ENCODE data around the gene PRPF40A. TPM values are rescaled to one million over a fixed set of nuclear protein-coding genes. Genes with fewer than 3 reads are reported as not detected.

The PRPF40A gene
- total and polyA plus RNA-seq, 2 donors (not counting 1 experiment from before 2014, with no cell fraction given) = 91.7 to 105 TPM

DNA sequence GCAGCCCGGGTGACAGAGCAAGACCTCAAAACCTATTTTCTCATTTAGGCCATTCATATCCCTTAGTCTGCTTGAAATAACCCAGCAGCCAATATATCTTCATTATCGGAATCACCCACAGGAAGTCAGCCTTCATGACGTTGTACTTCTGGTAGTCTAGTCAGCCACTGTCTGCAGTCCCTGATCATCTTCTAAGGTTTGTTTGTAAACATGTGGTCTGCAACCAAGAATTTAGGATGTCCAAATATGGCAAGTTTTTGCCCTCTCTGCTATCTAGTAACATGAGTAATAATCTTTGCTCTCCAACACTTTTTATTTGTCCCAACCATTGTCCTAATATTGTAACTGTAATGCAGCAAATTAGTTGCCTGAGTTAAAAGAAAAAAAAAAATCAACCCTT, 92.5 kb downstream of the PRPF40A start:
- no peaks in the 10 kb centered on the region for H3K27me3 ChIP-seq (ENCODE audit: control insufficient read depth, insufficient read depth, low read length)

DNA sequence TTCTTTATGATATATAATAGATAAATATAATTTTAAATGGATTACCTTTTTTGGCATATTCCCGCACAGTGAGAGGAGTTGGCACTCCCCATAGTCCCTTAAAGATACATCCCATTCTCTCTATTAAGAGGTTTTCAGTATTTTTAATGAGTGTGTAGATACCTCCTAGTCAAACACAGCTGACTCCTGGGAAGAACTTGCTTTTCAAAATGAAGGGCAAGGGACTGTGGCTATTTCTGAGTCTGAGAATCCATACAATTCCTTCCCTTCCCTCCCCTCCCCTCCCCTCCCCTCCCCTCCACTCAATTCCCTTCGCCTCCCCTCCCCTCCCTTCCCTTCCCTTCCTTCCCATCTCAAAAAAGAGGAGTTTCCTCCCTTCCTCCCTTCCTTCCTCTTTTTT, 93.5 kb downstream of the PRPF40A start:
- H3K27me3 ChIP-seq (ENCODE audit: control insufficient read depth, insufficient read depth, low read length) = no peaks in the 10 kb centered on the region
- no peak for TF ChIP-seq EZH2 (IDR thresholded peaks at IDR 0.05; ENCODE audit: low read length, missing control alignments)
- TF ChIP-seq, protein P1, sequence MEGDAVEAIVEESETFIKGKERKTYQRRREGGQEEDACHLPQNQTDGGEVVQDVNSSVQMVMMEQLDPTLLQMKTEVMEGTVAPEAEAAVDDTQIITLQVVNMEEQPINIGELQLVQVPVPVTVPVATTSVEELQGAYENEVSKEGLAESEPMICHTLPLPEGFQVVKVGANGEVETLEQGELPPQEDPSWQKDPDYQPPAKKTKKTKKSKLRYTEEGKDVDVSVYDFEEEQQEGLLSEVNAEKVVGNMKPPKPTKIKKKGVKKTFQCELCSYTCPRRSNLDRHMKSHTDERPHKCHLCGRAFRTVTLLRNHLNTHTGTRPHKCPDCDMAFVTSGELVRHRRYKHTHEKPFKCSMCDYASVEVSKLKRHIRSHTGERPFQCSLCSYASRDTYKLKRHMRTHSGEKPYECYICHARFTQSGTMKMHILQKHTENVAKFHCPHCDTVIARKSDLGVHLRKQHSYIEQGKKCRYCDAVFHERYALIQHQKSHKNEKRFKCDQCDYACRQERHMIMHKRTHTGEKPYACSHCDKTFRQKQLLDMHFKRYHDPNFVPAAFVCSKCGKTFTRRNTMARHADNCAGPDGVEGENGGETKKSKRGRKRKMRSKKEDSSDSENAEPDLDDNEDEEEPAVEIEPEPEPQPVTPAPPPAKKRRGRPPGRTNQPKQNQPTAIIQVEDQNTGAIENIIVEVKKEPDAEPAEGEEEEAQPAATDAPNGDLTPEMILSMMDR (conservative IDR thresholded peaks at IDR 0.05 in 1 of 2, IDR thresholded peaks at IDR 0.05 in 1 of 2; ENCODE audit: low read depth in 1 of 2, low read length in 2 of 2) = no peak
- no peaks in the 10 kb centered on the region for H4K20me1 ChIP-seq (ENCODE audit: control insufficient read depth, extremely low read depth, insufficient read depth, low read length)
- H3K4me2 ChIP-seq (ENCODE audit: extremely low read depth, insufficient read depth, low read length) = no peak overlapping the region
- H3K4me3 ChIP-seq (replicated peaks in 1 of 4; ENCODE audit: control extremely low read depth in 1 of 4, insufficient read depth in 1 of 4, low read depth in 3 of 4, low read length in 4 of 4) = no peak overlapping the region
- H2AFZ ChIP-seq (ENCODE audit: low read length) = no peak overlapping the region
- H3K27ac ChIP-seq (ENCODE audit: insufficient read depth, low read length) = no peak overlapping the region
- H3K9me3 ChIP-seq (ENCODE audit: control insufficient read depth, insufficient read depth, low read depth, low read length) = no peaks in the 10 kb centered on the region
- DNase-seq (ENCODE audit: low read depth in 2 of 2) = no peak
- no peak overlapping the region for H3K9ac ChIP-seq (ENCODE audit: insufficient read depth, low read length)
- H3K79me2 ChIP-seq (ENCODE audit: control insufficient read depth, insufficient read depth, low read length) = no peaks in the 10 kb centered on the region
- H3K36me3 ChIP-seq (ENCODE audit: control insufficient read depth, insufficient read depth, low read length) = peaks cover 4% of the 10 kb centered on the region
- no peaks in the 10 kb centered on the region for H3K4me1 ChIP-seq (ENCODE audit: control insufficient read depth, extremely low read depth, insufficient read depth, low read length)

More for the DNA sequence above, 92.5 kb downstream of the PRPF40A start:
- H4K20me1 ChIP-seq (ENCODE audit: control insufficient read depth, extremely low read depth, insufficient read depth, low read length) = no peaks in the 10 kb centered on the region
- no peak overlapping the region for H2AFZ ChIP-seq (ENCODE audit: low read length)
- no peak overlapping the region for H3K9ac ChIP-seq (ENCODE audit: insufficient read depth, low read length)
- no peak overlapping the region for H3K4me2 ChIP-seq (ENCODE audit: extremely low read depth, insufficient read depth, low read length)
- peaks cover 1% of the 10 kb centered on the region for H3K36me3 ChIP-seq (ENCODE audit: control insufficient read depth, insufficient read depth, low read length)
- DNase-seq (ENCODE audit: low read depth in 2 of 2) = peak; percentile 19 to 50
- no peak overlapping the region for H3K4me3 ChIP-seq (replicated peaks in 1 of 4; ENCODE audit: control extremely low read depth in 1 of 4, insufficient read depth in 1 of 4, low read depth in 3 of 4, low read length in 4 of 4)
- no peaks in the 10 kb centered on the region for H3K9me3 ChIP-seq (ENCODE audit: control insufficient read depth, insufficient read depth, low read depth, low read length)
- no peaks in the 10 kb centered on the region for H3K79me2 ChIP-seq (ENCODE audit: control insufficient read depth, insufficient read depth, low read length)
- H3K27ac ChIP-seq (ENCODE audit: insufficient read depth, low read length) = no peak overlapping the region
- TF ChIP-seq EZH2 (IDR thresholded peaks at IDR 0.05; ENCODE audit: low read length, missing control alignments) = no peak
- TF ChIP-seq, protein P1 (conservative IDR thresholded peaks at IDR 0.05 in 1 of 2, IDR thresholded peaks at IDR 0.05 in 1 of 2; ENCODE audit: low read depth in 1 of 2, low read length in 2 of 2) = no peak
- no peaks in the 10 kb centered on the region for H3K4me1 ChIP-seq (ENCODE audit: control insufficient read depth, extremely low read depth, insufficient read depth, low read length)

DNA sequence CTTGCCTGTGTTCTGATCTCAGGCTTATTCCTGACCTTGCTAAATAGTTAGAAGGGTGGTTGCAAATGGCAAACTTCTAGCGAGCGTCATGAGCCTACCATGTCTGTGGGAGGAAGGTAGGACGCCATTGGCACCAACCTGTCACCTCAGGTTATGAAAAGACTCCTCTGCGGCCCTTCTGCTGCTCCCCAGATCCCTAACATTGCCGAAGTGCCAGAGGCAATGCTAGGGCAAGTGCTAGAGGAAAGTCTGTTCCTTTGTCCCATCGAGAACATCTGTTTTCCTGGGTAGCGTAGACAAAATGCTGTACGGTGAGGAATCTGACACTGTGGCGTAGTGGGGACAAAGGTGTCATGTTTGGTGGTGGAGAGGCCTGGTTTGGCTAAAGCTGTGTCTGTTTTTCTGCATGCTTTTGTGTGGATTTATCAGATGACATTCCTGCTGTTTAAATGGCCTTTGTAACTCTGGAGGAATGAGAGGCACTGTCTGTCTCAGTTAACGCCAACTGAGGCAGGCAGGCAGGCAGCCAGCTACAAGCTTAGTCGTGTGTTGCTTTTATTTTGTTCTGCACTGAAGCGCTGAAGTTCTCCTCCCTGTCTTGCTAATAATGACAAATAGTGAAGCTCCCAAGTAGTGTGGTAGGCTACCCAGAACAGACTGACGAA, 94.1 kb downstream of the PRPF40A start:
- H3K4me1 ChIP-seq (ENCODE audit: control insufficient read depth, extremely low read depth, insufficient read depth, low read length) = no peaks in the 10 kb centered on the region
- H3K79me2 ChIP-seq (ENCODE audit: control insufficient read depth, insufficient read depth, low read length) = no peaks in the 10 kb centered on the region
- no peak overlapping the region for H3K4me2 ChIP-seq (ENCODE audit: extremely low read depth, insufficient read depth, low read length)
- no peak for DNase-seq (ENCODE audit: low read depth in 2 of 2)
- TF ChIP-seq, protein P1 (conservative IDR thresholded peaks at IDR 0.05 in 1 of 2, IDR thresholded peaks at IDR 0.05 in 1 of 2; ENCODE audit: low read depth in 1 of 2, low read length in 2 of 2) = no peak
- no peak for TF ChIP-seq EZH2 (IDR thresholded peaks at IDR 0.05; ENCODE audit: low read length, missing control alignments)
- H3K27ac ChIP-seq (ENCODE audit: insufficient read depth, low read length) = no peak overlapping the region
- no peak overlapping the region for H3K9ac ChIP-seq (ENCODE audit: insufficient read depth, low read length)
- no peak overlapping the region for H3K4me3 ChIP-seq (replicated peaks in 1 of 4; ENCODE audit: control extremely low read depth in 1 of 4, insufficient read depth in 1 of 4, low read depth in 3 of 4, low read length in 4 of 4)
- H3K27me3 ChIP-seq (ENCODE audit: control insufficient read depth, insufficient read depth, low read length) = no peaks in the 10 kb centered on the region
- H3K9me3 ChIP-seq (ENCODE audit: control insufficient read depth, insufficient read depth, low read depth, low read length) = no peaks in the 10 kb centered on the region
- no peak overlapping the region for H2AFZ ChIP-seq (ENCODE audit: low read length)
- no peaks in the 10 kb centered on the region for H4K20me1 ChIP-seq (ENCODE audit: control insufficient read depth, extremely low read depth, insufficient read depth, low read length)
- H3K36me3 ChIP-seq (ENCODE audit: control insufficient read depth, insufficient read depth, low read length) = peaks cover 4% of the 10 kb centered on the region
